ENCODE measurements around the gene TMEM243.

DNA sequence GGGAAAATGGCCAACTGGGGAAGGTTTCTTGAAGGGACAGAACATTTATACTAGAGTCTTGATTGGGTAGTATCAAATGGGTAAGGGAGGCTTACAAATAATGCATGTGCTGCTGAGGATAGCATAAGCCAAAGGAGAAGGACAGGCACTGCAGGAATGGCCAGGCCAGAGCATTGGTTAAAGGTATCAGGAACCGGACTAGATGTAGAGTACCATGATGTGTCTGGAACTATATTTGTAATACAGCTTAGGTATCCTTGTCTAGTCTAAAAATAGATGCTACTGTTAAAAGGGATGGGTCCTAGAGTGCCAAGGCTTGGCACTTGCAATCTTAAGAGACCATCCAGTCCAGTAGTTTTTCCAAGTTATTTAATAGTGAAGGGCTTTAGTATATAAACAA is 20.3 kb downstream of the TMEM243 start:
- no peak for TF ChIP-seq EZH2 (IDR thresholded peaks at IDR 0.05; ENCODE audit: borderline replicate concordance)
- TF ChIP-seq, protein P1, sequence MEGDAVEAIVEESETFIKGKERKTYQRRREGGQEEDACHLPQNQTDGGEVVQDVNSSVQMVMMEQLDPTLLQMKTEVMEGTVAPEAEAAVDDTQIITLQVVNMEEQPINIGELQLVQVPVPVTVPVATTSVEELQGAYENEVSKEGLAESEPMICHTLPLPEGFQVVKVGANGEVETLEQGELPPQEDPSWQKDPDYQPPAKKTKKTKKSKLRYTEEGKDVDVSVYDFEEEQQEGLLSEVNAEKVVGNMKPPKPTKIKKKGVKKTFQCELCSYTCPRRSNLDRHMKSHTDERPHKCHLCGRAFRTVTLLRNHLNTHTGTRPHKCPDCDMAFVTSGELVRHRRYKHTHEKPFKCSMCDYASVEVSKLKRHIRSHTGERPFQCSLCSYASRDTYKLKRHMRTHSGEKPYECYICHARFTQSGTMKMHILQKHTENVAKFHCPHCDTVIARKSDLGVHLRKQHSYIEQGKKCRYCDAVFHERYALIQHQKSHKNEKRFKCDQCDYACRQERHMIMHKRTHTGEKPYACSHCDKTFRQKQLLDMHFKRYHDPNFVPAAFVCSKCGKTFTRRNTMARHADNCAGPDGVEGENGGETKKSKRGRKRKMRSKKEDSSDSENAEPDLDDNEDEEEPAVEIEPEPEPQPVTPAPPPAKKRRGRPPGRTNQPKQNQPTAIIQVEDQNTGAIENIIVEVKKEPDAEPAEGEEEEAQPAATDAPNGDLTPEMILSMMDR (IDR thresholded peaks at IDR 0.05; ENCODE audit: poor library complexity): no peak
